Measurements from ENCODE around the gene LHX3. TPM values are rescaled to one million over a fixed set of nuclear protein-coding genes. Genes with fewer than 3 reads are reported as not detected.
A peak's percentile ranks its signal among the peaks of the same experiment; 100 is the strongest.

The LHX3 gene
- total and polyA plus RNA-seq, 10 of the 15 experiments (the other 5 are each of a cell fraction or from before 2014, with no cell fraction given), result not detected

- peak; percentile 77; the same call in 1 of the 2 replicates for TF ChIP-seq GATAD2B (conservative IDR thresholded peaks at IDR 0.05; ENCODE audit: low read depth)
- TF ChIP-seq MYC (IDR thresholded peaks at IDR 0.05; ENCODE audit: insufficient read depth, insufficient read length, insufficient replicate concordance, low read length, severe bottlenecking), result peak; percentile 66
- TF ChIP-seq SIX5 (IDR thresholded peaks at IDR 0.05; ENCODE audit: low read depth, low read length, severe bottlenecking), result no peak
- TF ChIP-seq EGR1 (IDR thresholded peaks at IDR 0.05; ENCODE audit: borderline replicate concordance in 1 of 2, low read depth in 2 of 2, low read length in 2 of 2), result peak; percentile 11 to 90
- TF ChIP-seq SUZ12 (IDR thresholded peaks at IDR 0.05; ENCODE audit: unreplicated experiment), result no peak
- peak; percentile 45 for TF ChIP-seq CREB1 (IDR thresholded peaks at IDR 0.05; ENCODE audit: low read depth)
- TF ChIP-seq NKRF (conservative IDR thresholded peaks at IDR 0.05), result peak; percentile 97
- no peak for TF ChIP-seq PAX8 (IDR thresholded peaks at IDR 0.05)
- peak; percentile 77 for TF ChIP-seq IKZF1 (conservative IDR thresholded peaks at IDR 0.05)
- peak; percentile 40 for TF ChIP-seq NR2C2 (IDR thresholded peaks at IDR 0.05; ENCODE audit: borderline replicate concordance, control insufficient read depth, insufficient read length, low read depth)
- TF ChIP-seq USF1 (IDR thresholded peaks at IDR 0.05; ENCODE audit: borderline replicate concordance, extremely low read length, insufficient read depth, low read depth, low read length), result peak; percentile 86
- peak; percentile 81; the same call in 1 of the 2 replicates for TF ChIP-seq RB1 (IDR thresholded peaks at IDR 0.05; ENCODE audit: borderline replicate concordance)
- TF ChIP-seq MAX (IDR thresholded peaks at IDR 0.05; ENCODE audit: low read depth, low read length), result peak; percentile 87
- TF ChIP-seq ATF3 (IDR thresholded peaks at IDR 0.05; ENCODE audit: borderline replicate concordance, extremely low read depth, low read depth, low read length), result peak; percentile 63; the same call in 1 of the 2 replicates
- TF ChIP-seq LARP7 (IDR thresholded peaks at IDR 0.05), result peak; percentile 88
- TF ChIP-seq CBX5 (IDR thresholded peaks at IDR 0.05; ENCODE audit: low read depth), result no peak
- 0 out of 4 replicates have a peak, but pooled peaks of 1 of the 2 experiments have one; percentile 5 for TF ChIP-seq SRF (IDR thresholded peaks at IDR 0.05; ENCODE audit: low read depth in 2 of 2, low read length in 2 of 2)
- TF ChIP-seq TAF1 (IDR thresholded peaks at IDR 0.05; ENCODE audit: borderline replicate concordance, low read depth, low read length), result peak; percentile 85; the same call in 1 of the 2 replicates
Measured at GRCh38 chr9:136245219-136246150, 40.6 kb upstream of the LHX3 start, which contains the start of gene QSOX2 (continued).

Measured in GM12878 (cell line).